ENCODE data around the gene CWC27.

The CWC27 gene

DNA sequence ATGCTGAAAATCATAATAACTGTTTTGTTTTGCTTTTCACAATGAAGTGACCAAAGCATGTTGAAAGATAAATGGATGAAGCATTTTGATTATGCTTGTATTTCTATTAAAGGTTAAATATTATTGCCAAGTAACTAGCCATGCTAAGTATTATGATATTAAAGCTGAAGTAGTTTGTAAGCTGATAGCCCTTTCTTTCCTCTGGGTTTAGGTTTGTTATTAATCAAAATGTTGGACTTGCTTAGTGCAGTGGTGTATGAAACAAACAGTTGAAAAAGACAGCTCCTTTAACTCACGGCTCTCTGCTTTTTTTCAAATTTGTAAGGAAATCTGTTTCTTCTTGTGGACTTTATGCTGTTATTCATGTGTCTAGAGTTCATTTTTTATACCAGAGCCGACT is 246.0 kb downstream of the CWC27 start:
- H3K36me3 ChIP-seq (ENCODE audit: control insufficient read depth in 5 of 5, insufficient read depth in 5 of 5, low read length in 5 of 5) = no peaks in the 10 kb centered on the region
- no peaks in the 10 kb centered on the region for H3K9me3 ChIP-seq (ENCODE audit: control insufficient read depth in 5 of 5, low read length in 5 of 5)
- peak overlapping the region; percentile 28 for H3K27ac ChIP-seq (ENCODE audit: low read depth, low read length)
- H3K27me3 ChIP-seq (ENCODE audit: control insufficient read depth in 5 of 5, insufficient read depth in 4 of 5, low read length in 5 of 5) = no peaks in the 10 kb centered on the region
- peaks cover 0 to 4% (median 0%) of the 10 kb centered on the region in 5 donors for H3K4me1 ChIP-seq (ENCODE audit: control insufficient read depth in 5 of 5, insufficient read depth in 5 of 5, low read length in 5 of 5)
- H3K9ac ChIP-seq (ENCODE audit: low read length in 5 of 5) = no peak overlapping the region
- no peak overlapping the region for H3K4me3 ChIP-seq (ENCODE audit: low read depth in 1 of 5, low read length in 5 of 5)

DNA sequence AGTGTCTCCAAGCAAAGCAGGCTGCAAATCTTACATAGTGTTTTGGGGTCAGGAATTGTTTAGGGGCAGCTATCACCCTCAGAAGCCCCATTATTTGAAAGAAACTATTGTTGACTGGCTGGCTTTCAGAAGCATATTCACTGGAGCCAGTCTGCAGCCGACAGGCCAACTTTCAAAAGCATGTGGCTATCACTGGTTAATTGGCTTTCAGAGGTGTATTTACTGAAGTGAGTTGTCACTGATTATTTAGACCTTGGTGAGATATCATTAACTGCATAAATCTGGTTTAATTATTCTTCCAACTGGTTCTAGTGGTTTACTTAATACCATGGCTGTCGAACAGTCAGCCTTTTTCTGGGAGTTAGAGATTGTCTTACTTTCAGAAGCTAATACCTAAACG is 247.0 kb downstream of the CWC27 start:
- H3K27ac ChIP-seq (ENCODE audit: low read depth, low read length) = no peak overlapping the region
- H3K9ac ChIP-seq (ENCODE audit: low read length in 5 of 5) = no peak overlapping the region
- no peaks in the 10 kb centered on the region for H3K27me3 ChIP-seq (ENCODE audit: control insufficient read depth in 5 of 5, insufficient read depth in 4 of 5, low read length in 5 of 5)
- peaks cover 0 to 4% (median 0%) of the 10 kb centered on the region in 5 donors for H3K4me1 ChIP-seq (ENCODE audit: control insufficient read depth in 5 of 5, insufficient read depth in 5 of 5, low read length in 5 of 5)
- peaks cover 0 to 4% (median 0%) of the 10 kb centered on the region in 5 donors for H3K36me3 ChIP-seq (ENCODE audit: control insufficient read depth in 5 of 5, insufficient read depth in 5 of 5, low read length in 5 of 5)
- H3K9me3 ChIP-seq (ENCODE audit: control insufficient read depth in 5 of 5, low read length in 5 of 5) = no peaks in the 10 kb centered on the region
- H3K4me3 ChIP-seq (ENCODE audit: low read depth in 1 of 5, low read length in 5 of 5) = no peak overlapping the region

DNA sequence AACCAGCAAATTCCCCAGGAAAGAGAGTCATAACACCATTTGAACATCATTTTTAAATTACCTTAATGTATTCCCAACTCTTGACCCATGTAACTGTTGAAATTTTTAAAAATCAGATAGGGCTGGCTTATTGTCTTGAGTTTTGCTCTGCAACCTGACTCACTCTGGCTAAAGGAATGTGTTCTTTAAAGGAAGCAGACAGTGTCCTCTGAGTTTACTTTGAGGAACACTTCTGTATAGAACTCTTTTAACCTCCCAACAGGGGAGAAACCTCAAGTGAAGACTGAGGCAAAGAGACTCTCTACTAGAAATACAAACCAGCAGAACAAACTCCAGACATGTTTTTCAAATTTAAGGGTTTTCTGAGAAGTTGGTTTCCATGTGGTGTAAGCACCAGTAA is 248.9 kb downstream of the CWC27 start:
- H3K9ac ChIP-seq (ENCODE audit: low read length in 5 of 5) = no peak overlapping the region
- no peaks in the 10 kb centered on the region for H3K27me3 ChIP-seq (ENCODE audit: control insufficient read depth in 5 of 5, insufficient read depth in 4 of 5, low read length in 5 of 5)
- H3K36me3 ChIP-seq (ENCODE audit: control insufficient read depth in 5 of 5, insufficient read depth in 5 of 5, low read length in 5 of 5) = peaks cover 0 to 4% (median 0%) of the 10 kb centered on the region in 5 donors
- H3K27ac ChIP-seq (ENCODE audit: low read depth, low read length) = no peak overlapping the region
- no peak overlapping the region for H3K4me3 ChIP-seq (ENCODE audit: low read depth in 1 of 5, low read length in 5 of 5)
- no peaks in the 10 kb centered on the region for H3K9me3 ChIP-seq (ENCODE audit: control insufficient read depth in 5 of 5, low read length in 5 of 5)
- H3K4me1 ChIP-seq (ENCODE audit: control insufficient read depth in 5 of 5, insufficient read depth in 5 of 5, low read length in 5 of 5) = peaks cover 0 to 4% (median 0%) of the 10 kb centered on the region in 5 donors

DNA sequence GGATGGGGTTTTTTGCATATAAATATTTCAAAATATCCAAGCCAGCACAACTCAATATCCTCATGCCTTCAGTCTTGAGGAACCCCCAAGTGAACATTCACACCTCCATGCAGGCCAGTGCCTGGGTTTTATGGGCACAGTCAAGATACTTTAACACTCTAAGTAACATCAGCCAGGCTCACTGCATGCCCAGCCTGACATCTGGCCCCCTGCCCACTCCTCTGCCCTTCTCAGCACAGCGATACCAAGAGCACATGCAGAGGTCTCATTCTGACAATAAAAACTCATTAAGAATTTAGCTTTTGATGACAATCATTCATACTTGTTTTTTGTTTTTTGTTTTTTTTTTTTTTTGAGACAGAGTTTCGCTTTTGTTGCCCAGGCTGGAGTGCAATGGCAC is 250.0 kb downstream of the CWC27 start:
- Histone ChIP-seq H3K27me3 (ENCODE audit: control insufficient read depth in 5 of 5, insufficient read depth in 4 of 5, low read length in 5 of 5) (no peaks in the 10 kb centered on the region), H3K4me3 (ENCODE audit: low read depth in 1 of 5, low read length in 5 of 5) (no peak overlapping the region), H3K36me3 (ENCODE audit: control insufficient read depth in 5 of 5, insufficient read depth in 5 of 5, low read length in 5 of 5) (peaks cover 0 to 4% (median 0%) of the 10 kb centered on the region in 5 donors)

DNA sequence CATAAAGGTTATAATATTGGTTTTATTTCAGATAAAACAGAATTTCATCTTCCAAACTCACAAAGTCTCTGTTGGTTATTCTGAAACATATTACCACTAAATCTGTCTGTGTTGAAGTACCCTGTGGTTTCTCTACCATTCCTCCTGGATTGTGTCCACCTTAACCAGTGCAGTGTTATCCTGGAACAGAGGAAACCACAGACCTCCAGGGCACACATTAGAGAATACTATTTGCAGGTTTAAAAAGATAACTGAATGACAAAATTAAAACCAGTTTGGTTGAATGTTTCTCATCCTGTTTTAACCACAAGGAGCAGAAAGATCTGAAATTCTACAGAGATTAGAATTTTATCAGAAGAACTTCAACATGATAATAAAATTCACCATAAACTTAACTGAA is 251.8 kb downstream of the CWC27 start:
- Histone ChIP-seq H3K4me3 (ENCODE audit: low read depth in 1 of 5, low read length in 5 of 5) (no peak overlapping the region), H3K27me3 (ENCODE audit: control insufficient read depth in 5 of 5, insufficient read depth in 4 of 5, low read length in 5 of 5) (no peaks in the 10 kb centered on the region), H3K9ac (ENCODE audit: low read length in 5 of 5) (no peak overlapping the region), H3K9me3 (ENCODE audit: control insufficient read depth in 5 of 5, low read length in 5 of 5) (no peaks in the 10 kb centered on the region), H3K36me3 (ENCODE audit: control insufficient read depth in 5 of 5, insufficient read depth in 5 of 5, low read length in 5 of 5) (peaks cover 0 to 4% (median 0%) of the 10 kb centered on the region in 5 donors), H3K4me1 (ENCODE audit: control insufficient read depth in 5 of 5, insufficient read depth in 5 of 5, low read length in 5 of 5) (peaks cover 0 to 1% (median 0%) of the 10 kb centered on the region in 5 donors), H3K27ac (ENCODE audit: low read depth, low read length) (no peak overlapping the region)

More for the DNA sequence above, 250.0 kb downstream of the CWC27 start:
- Histone ChIP-seq H3K9me3 (ENCODE audit: control insufficient read depth in 5 of 5, low read length in 5 of 5) (no peaks in the 10 kb centered on the region), H3K9ac (ENCODE audit: low read length in 5 of 5) (no peak overlapping the region), H3K27ac (ENCODE audit: low read depth, low read length) (no peak overlapping the region), H3K4me1 (ENCODE audit: control insufficient read depth in 5 of 5, insufficient read depth in 5 of 5, low read length in 5 of 5) (peaks cover 0 to 4% (median 0%) of the 10 kb centered on the region in 5 donors)

DNA sequence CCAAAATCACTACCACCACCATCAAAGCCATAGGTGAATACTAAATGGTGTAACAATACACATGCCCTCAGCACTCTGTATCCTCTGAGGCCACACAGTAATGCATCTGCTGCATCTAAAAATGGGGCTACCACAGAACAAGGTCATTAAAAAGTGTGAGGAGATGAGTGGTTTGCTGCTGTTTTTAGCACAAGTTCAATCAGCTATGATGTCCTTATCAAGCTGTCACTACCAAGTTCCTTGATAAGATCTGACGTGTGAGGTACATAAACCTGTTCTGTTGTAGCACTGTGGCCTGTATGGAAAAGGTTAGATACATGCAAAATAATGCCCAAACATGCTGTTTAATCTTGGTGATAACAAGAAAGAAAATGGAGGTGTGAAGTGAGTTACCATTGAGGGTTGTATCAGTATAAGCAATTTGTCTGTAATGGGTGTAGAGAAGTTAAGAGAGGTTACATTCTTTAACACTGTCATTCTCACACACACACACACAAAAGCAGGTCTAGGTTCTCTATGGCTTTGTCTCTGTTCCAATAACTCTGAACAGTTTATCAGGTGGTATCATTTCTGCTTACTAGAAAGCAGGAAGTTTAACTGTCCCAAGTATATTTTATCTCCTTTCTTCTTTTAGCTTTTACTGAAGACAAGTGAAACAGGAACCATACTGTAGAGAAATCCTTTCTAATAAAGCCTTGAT is 252.9 kb downstream of the CWC27 start:
- no peak overlapping the region for H3K27ac ChIP-seq (ENCODE audit: low read depth, low read length)

DNA sequence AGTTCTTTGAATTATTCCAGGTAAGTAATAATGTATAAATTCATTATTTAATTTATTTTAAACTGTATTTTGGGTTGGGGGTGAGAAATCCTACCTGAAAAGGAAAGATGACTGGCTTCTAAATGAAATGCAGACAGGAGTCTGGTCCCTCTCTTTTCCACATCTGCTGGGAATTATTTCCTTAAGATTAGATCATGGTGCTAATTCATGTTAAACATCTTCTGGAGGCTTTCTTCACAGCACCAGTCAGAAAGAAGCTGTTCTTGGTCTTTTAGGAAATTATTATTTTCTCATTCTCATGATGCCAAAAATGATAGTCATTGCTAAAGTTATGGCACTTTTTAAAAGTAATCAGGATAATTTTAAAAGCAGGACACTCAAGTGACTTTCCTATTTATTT is 254.2 kb downstream of the CWC27 start:
- Histone ChIP-seq H3K4me3 (ENCODE audit: low read depth in 1 of 5, low read length in 5 of 5) (no peak overlapping the region), H3K36me3 (ENCODE audit: control insufficient read depth in 5 of 5, insufficient read depth in 5 of 5, low read length in 5 of 5) (peaks cover 0 to 4% (median 0%) of the 10 kb centered on the region in 5 donors), H3K27me3 (ENCODE audit: control insufficient read depth in 5 of 5, insufficient read depth in 4 of 5, low read length in 5 of 5) (no peaks in the 10 kb centered on the region), H3K27ac (ENCODE audit: low read depth, low read length) (no peak overlapping the region), H3K4me1 (ENCODE audit: control insufficient read depth in 5 of 5, insufficient read depth in 5 of 5, low read length in 5 of 5) (no peaks in the 10 kb centered on the region), H3K9ac (ENCODE audit: low read length in 5 of 5) (no peak overlapping the region), H3K9me3 (ENCODE audit: control insufficient read depth in 5 of 5, low read length in 5 of 5) (no peaks in the 10 kb centered on the region)

More for the DNA sequence above, 252.9 kb downstream of the CWC27 start:
- H3K4me3 ChIP-seq (ENCODE audit: low read depth in 1 of 5, low read length in 5 of 5) = no peak overlapping the region
- H3K36me3 ChIP-seq (ENCODE audit: control insufficient read depth in 5 of 5, insufficient read depth in 5 of 5, low read length in 5 of 5) = peaks cover 0 to 4% (median 0%) of the 10 kb centered on the region in 5 donors
- no peaks in the 10 kb centered on the region for H3K9me3 ChIP-seq (ENCODE audit: control insufficient read depth in 5 of 5, low read length in 5 of 5)
- H3K27me3 ChIP-seq (ENCODE audit: control insufficient read depth in 5 of 5, insufficient read depth in 4 of 5, low read length in 5 of 5) = no peaks in the 10 kb centered on the region
- H3K9ac ChIP-seq (ENCODE audit: low read length in 5 of 5) = no peak overlapping the region
- H3K4me1 ChIP-seq (ENCODE audit: control insufficient read depth in 5 of 5, insufficient read depth in 5 of 5, low read length in 5 of 5) = no peaks in the 10 kb centered on the region

DNA sequence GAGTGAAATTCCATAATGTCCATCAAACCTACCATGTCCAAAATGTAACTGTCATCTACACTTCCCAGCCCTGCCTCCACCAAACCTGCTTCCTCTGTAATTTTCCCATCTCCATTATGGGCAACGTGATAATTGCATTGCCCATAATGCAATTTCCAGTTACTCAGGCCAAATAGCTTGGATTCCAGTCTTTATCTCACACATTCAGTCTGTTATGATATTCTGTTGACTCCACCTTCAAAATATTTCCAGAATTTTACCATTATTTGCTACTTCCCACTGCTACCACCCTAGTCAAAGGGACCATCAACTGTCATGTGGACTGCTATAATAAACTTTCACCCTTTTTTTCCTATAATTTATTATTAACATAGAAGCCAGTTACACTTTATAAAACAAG is 256.0 kb downstream of the CWC27 start:
- no peak overlapping the region for H3K27ac ChIP-seq (ENCODE audit: low read depth, low read length)
- no peaks in the 10 kb centered on the region for H3K9me3 ChIP-seq (ENCODE audit: control insufficient read depth in 5 of 5, low read length in 5 of 5)
- no peaks in the 10 kb centered on the region for H3K4me1 ChIP-seq (ENCODE audit: control insufficient read depth in 5 of 5, insufficient read depth in 5 of 5, low read length in 5 of 5)
- H3K36me3 ChIP-seq (ENCODE audit: control insufficient read depth in 5 of 5, insufficient read depth in 5 of 5, low read length in 5 of 5) = peaks cover 0 to 4% (median 0%) of the 10 kb centered on the region in 5 donors
- H3K9ac ChIP-seq (ENCODE audit: low read length in 5 of 5) = no peak overlapping the region
- H3K4me3 ChIP-seq (ENCODE audit: low read depth in 1 of 5, low read length in 5 of 5) = no peak overlapping the region
- no peaks in the 10 kb centered on the region for H3K27me3 ChIP-seq (ENCODE audit: control insufficient read depth in 5 of 5, insufficient read depth in 4 of 5, low read length in 5 of 5)

DNA sequence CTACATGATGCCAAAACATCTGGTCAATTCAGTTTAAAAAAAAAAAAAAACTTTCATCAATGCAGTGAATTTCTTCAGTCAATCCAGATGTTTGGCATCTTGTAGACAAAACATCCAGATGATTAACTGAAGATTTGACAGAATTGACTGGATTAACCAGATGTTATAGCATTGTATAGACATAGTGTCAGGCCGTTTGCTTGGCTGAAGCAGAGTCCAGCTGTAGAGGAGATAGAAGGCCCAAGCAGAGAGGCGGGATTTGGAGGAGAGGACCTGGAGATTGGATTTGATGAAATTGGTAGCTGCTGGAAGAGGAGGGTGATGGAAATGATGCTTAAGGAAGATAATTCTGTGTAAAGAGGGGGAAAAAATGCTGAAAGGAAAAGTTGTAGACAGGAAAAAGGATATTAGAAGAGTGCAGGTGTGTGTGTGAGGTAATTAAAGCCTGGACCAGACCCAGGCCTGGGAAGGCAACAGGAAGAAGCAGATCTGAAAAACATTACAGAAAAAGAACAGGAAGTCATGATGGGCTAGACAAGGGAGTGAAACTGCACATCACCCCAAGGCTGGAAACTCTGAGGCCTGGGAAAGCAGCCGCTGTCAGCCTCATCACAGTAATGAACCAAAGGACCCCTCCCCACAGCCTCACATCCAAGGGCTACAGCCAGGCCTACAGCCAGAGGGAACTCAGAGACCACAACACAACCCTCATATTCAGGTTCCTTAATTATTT is 258.3 kb downstream of the CWC27 start:
- Histone ChIP-seq H3K27ac (ENCODE audit: low read depth, low read length) (no peak overlapping the region), H3K9ac (ENCODE audit: low read length in 5 of 5) (no peak overlapping the region), H3K4me3 (ENCODE audit: low read depth in 1 of 5, low read length in 5 of 5) (no peak overlapping the region), H3K4me1 (ENCODE audit: control insufficient read depth in 5 of 5, insufficient read depth in 5 of 5, low read length in 5 of 5) (no peaks in the 10 kb centered on the region), H3K36me3 (ENCODE audit: control insufficient read depth in 5 of 5, insufficient read depth in 5 of 5, low read length in 5 of 5) (no peaks in the 10 kb centered on the region), H3K9me3 (ENCODE audit: control insufficient read depth in 5 of 5, low read length in 5 of 5) (no peaks in the 10 kb centered on the region), H3K27me3 (ENCODE audit: control insufficient read depth in 5 of 5, insufficient read depth in 4 of 5, low read length in 5 of 5) (no peaks in the 10 kb centered on the region)

DNA sequence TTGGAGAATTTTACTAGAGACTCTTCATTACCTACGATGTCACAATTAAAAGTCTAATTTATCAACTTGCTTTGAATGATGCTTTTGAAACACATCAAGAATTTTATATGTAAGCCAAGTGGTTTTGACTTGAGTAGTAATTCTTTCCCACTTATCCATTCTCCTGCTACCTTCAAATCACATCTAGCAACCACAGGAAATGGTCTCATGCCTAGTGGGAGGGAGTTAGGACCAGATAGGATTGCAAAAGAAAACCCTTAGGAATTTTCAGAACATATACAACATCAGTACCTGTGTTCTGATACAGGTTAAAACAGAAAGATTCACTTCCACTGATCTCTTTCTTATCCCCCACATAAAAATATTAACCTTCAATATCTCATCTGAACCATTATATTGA is 260.4 kb downstream of the CWC27 start:
- H3K9me3 ChIP-seq (ENCODE audit: control insufficient read depth in 5 of 5, low read length in 5 of 5) = no peaks in the 10 kb centered on the region
- no peaks in the 10 kb centered on the region for H3K36me3 ChIP-seq (ENCODE audit: control insufficient read depth in 5 of 5, insufficient read depth in 5 of 5, low read length in 5 of 5)
- H3K27me3 ChIP-seq (ENCODE audit: control insufficient read depth in 5 of 5, insufficient read depth in 4 of 5, low read length in 5 of 5) = no peaks in the 10 kb centered on the region
- no peak overlapping the region for H3K4me3 ChIP-seq (ENCODE audit: low read depth in 1 of 5, low read length in 5 of 5)
- no peak overlapping the region for H3K9ac ChIP-seq (ENCODE audit: low read length in 5 of 5)
- H3K4me1 ChIP-seq (ENCODE audit: control insufficient read depth in 5 of 5, insufficient read depth in 5 of 5, low read length in 5 of 5) = no peaks in the 10 kb centered on the region
- no peak overlapping the region for H3K27ac ChIP-seq (ENCODE audit: low read depth, low read length)
